Eye (tissue), 1 donor: ENCODE results near the gene RPS6KA4.
"Not testable (repeated sequence)": the region's sequence is repeated elsewhere in the genome, so short reads cannot be mapped to it uniquely, and the experiment has no call there.

Source experiments
- DNase-seq: peaks from one replicate; pipeline ENCODE4 v3.0.0-alpha.2; 2015

Gene RPS6KA4

GRCh38 chr11:64391839-64392238, 32.9 kb downstream of the RPS6KA4 start:
- no peak for DNase-seq

DNA sequence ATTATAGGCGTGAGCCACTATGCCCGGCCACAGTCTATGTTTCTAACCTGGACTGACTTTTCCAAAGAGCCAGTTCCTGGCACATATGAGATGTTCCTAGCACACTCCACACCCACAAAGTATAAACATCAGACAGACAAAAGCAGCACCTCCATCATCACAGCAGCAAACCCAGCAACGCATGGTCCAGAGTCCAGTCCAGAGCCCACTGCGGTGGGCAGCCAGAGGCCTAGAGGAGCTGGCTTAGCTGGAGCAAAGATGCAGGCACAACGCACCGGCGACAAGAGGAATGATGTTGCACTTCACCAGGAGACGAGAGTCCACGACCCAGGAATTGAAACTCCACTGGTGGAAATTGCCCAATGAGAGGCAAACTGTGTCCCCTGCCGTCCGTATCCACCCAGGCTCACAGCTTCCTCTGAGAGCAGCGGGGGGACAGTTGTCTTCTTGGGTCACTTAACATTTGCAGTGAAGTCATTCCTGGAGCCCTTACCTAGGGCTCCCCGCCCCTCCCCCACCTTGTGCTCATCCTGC, 36.6 kb downstream of the RPS6KA4 start:
- DNase-seq = no peak

- peak; percentile 84 for DNase-seq
These were observed 37.2 kb downstream of the RPS6KA4 start for GRCh38 chr11:64396079-64396591.

DNA sequence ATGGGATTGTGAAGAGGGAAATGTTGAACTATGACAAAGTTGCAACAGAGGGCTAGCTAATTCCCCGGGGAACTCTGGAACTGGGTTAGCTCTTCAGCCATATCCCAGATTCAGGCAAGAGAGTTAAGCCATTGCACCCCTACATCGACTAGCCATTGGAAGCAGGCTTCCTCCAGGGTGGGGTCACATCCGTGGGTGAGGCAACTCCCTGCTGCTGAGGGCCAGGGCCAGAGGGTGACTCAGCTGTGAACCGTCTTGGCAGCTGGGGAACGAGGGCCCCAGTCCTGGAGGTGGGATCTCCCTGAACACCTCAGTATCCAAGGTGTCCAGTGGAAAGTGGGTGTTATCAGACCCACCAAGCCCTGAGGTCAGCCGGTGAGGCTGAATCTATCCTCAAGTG, 41.1 kb downstream of the RPS6KA4 start:
- no peak for DNase-seq

DNA sequence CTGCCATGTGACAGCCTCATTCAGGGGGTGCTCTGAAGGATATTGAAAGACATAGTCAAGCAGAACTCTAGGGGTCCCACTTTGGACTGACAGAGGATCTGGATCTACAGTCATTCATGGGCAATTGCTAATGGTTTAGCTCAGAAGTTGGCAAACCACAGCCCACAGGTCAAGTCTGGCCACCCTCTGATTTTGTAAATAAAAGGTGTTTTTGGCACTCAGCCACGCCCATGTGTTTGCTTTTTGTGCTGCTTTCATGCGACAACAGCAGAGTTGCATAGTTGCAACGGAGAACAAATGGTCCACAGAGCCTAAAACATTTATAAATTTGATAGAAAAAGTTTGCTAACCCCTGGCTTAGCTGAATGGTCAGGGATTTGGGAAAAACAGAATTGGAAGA, 41.7 kb downstream of the RPS6KA4 start:
- DNase-seq = no peak

DNA sequence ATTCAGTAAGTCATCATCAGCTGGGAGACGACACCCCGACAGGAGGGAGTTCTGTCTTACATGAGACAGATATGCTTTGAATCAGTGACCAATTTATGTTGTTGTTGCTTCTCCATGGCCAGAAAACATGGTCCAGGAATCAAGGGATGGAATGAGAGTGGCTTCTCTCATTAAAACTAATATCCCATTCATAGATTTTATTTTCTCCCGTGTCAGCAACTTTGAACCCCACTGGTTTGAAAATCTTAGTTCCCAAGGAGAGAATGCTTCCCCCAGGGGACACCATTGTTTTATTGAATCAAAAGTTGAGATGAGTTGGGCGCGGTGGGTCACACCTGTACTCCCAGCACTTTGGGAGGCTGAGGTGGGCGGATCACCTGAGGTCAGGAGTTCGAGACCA, 42.8 kb downstream of the RPS6KA4 start:
- no peak for DNase-seq

- no peak for DNase-seq
These were observed 44.1 kb downstream of the RPS6KA4 start for GRCh38 chr11:64403106-64403505.

DNA sequence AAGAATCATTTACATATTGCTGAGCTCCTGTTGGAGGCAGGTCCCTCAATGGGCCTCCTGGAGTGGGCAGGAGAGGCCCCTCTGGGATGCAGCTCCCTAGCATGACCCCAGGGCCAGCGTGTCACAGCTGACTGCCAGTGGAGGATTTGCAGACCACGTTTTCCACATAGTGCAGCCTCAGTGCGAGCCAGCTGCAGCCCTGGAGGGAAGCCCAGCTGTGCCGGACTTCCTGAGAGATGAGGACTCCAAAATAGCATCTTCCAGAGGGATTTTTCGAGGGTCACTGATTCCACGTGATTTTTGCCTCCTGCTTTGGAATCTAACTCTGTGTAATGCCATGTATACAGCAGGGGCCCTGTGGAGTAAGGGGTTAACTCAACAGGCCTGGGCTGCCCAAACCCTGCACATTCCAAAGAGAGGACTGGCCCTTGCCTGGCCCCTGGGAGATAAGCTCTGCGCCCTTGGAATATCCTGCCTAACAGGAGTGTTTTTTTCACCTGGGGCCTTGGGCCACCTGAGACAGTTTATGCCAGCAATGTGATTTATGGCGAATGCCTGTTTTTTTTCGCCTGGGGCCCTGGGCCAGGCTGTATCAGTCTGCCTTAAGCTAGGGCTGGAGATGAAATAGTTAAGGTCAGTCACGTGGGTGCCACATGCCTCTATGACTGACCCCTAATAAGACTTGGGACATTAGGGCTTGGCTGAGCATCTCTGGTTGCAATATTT, 47.4 kb downstream of the RPS6KA4 start:
- peak; percentile 63 for DNase-seq

GRCh38 chr11:64407221-64407620, 48.3 kb downstream of the RPS6KA4 start:
- no peak for DNase-seq

DNA sequence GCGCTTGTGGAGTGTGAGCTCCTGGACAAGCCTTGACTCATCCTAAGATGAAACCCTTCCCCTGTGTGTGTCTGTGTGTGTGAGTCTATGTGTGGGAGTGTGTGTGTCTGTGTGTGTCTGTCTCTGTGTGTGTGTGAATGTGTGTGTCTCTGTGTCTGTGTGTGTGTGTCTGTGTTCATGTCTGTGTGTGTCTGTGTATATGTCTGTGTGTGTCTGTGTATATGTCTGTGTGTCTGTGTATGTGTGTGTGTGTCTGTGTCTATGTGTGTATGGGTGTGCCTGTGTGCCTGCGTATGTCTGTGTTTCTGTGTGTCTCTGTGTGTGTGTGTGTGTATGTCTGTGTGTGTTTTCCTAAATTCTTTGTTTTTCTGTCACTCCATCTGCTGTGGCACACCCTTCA, 48.7 kb downstream of the RPS6KA4 start:
- DNase-seq = no peak

GRCh38 chr11:64409278-64409677, 50.3 kb downstream of the RPS6KA4 start:
- DNase-seq = peak; percentile 61

DNA sequence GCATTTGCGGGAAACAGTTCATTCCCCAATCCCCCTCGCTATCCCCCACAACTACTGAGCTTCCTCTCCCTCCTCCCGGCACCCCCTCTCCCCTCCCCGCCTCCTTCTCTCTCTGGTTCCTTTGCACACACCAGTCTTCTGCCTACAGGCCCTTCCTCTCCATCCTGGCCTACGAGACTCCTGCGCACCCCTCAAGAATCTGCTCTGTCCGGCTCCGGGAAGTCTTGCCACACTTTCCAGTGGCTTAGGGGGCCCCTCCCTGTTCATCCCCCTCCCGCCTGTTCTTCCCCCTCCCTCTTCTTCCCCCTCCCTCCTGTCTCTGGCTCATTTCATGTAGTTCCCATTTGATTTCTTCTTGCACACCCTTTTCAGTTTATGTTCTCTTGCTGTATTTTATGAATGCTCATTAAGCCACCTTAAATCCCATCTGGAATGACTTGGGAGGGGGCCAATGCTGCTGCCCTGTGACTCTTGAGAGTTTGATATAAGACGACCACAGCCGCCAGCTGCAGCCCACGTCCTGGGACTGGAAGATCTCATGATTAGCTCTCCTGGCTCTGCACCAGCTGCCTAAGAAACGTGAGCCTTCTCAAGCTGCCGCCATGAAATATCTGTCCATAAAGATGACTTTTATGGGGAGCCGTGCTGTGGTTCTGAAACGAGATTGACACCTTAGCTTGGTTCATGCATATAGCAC, 50.9 kb downstream of the RPS6KA4 start:
- DNase-seq = peak; percentile 76

GRCh38 chr11:64410404-64410734, 51.4 kb downstream of the RPS6KA4 start:
- DNase-seq = no peak

DNA sequence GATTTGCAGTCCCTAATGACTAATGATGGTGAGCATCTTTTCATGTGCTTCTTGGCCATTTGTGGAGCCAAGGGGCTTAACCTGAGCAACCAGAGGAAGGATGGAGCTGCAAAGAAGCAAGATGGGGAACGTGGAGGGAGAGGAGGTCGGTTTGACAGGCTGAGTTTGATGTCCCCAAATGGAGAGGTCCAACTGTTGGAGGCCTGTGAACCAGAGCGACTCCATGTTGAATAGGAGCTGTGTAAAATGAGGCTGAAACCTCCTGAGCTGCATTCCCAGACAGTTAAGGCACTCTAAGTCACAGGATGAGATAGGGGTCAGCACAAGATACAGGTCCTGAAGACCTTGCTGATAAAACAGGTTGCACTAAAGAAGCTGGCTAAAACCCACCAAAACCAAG, 54.5 kb downstream of the RPS6KA4 start:
- no peak for DNase-seq

GRCh38 chr11:64415286-64415685, 56.3 kb downstream of the RPS6KA4 start:
- DNase-seq = no peak

GRCh38 chr11:64415996-64416728, 57.2 kb downstream of the RPS6KA4 start:
- DNase-seq = no peak

DNA sequence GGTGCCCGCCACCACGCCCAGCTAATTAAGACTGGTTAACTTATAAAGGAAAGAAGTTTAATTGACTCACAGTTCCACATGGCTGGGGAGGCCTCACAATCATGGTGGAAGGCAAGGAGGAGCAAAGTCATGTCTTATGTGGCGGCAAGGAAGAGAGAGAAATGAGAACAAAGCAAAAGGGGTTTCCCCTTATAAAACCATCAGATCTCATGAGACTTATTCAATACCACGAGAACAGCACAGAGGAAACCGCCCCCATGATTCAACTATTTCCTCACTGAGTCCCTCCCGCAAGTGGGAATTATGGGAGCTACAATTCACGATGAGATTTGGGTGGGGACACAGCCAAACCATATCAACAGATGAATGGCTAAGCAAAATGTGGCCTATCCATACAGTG, 59.3 kb downstream of the RPS6KA4 start:
- DNase-seq = not testable (repeated sequence)

GRCh38 chr11:64419257-64419790, 60.4 kb downstream of the RPS6KA4 start:
- no peak for DNase-seq

DNA sequence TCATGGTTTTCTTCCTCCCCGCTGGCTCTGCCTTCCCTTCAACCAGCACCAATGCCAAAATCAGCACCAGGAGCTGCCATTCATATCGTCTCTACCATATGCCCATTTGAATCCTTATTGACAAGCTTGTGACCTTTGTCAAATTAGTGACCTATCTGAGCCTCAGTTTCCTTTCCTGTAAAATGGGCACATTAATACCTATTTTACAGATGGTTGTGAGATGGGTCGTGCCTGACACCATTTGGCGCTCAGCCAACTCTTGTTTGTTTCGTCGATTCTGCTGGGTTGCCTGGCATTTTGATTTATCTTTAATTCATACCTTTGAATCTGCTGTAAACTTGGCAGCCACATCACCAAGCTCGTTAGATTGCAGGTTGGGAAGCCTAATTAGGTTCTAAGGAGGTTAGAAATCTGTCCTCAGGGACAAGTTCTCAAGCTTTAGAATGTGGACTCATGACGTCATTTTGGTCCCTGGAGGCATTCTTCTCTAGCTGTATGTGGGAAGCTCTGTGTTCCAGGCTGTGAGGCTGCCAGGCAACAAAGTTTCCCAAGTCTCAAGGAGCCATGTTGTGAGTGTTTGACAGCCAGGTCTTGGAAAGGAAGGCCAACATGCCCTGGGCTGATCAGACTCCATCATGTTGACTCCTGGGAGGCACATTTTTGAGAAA, 61.0 kb downstream of the RPS6KA4 start:
- DNase-seq = peak; percentile 35
